H1 (cell line): ENCODE data around the gene CARM1. TPM values are rescaled to one million over a fixed set of nuclear protein-coding genes. Genes with fewer than 3 reads are reported as not detected.

Experiments used
- CTCF ChIA-PET: fragments of 300-600 bp; sonication (Branson Sonifier 250); formaldehyde crosslinking; loops from one replicate; lab custom pipeline; 2021; ENCODE audit not compliant: partially characterized antibody; lab: Charles Lee
- POLR2A ChIA-PET: fragments of 300-600 bp; sonication (Branson Sonifier 250); formaldehyde crosslinking; loops from one replicate; lab custom pipeline; 2021; ENCODE audit warnings: inconsistent platforms; ENCODE audit not compliant: partially characterized antibody; lab: Charles Lee
- DNase-seq, 2 experiments: peaks; one replicate each; pipeline versions ENCODE4 v3.0.0 to v3.0.0-alpha.2; 2010 to 2022; ENCODE audit warnings: low spot score in 2 of 2, low read depth in 1 of 2, mixed read lengths in 1 of 2
- FAIRE-seq: peaks from 2 replicates; lab custom pipeline; 2011; peaks lifted over from hg19 to GRCh38; lab: Jason Lieb, UNC
- H2AFZ ChIP-seq: 2 replicates; pipeline ENCODE4 v1.8.1; 2012; ENCODE audit warnings: low read length, inconsistent platforms
- H2AK5ac ChIP-seq: 2 replicates; pipeline ENCODE4 v1.6.1; 2013; ENCODE audit warnings: low read depth, low read length
- H2BK120ac ChIP-seq: replicated peaks from 2 replicates; pipeline ENCODE3; 2013; ENCODE audit warnings: low read depth, low read length, inconsistent platforms
- H2BK12ac ChIP-seq: 2 replicates; pipeline ENCODE4 v1.6.1; 2013; ENCODE audit warnings: low read depth, low read length
- H2BK15ac ChIP-seq: 2 replicates; pipeline ENCODE4 v1.6.1; 2013; ENCODE audit warnings: low read length
- H2BK20ac ChIP-seq: 2 replicates; pipeline ENCODE4 v1.6.1; 2013; ENCODE audit warnings: low read length
- H2BK5ac ChIP-seq: 2 replicates; pipeline ENCODE4 v1.6.1; 2013; ENCODE audit warnings: low read depth, low read length
- H3K14ac ChIP-seq: 2 replicates; pipeline ENCODE4 v1.6.1; 2013; ENCODE audit warnings: inconsistent platforms; ENCODE audit not compliant: insufficient read length
- H3K18ac ChIP-seq: 2 replicates; pipeline ENCODE4 v1.6.1; 2013; ENCODE audit warnings: low read length; ENCODE audit errors: extremely low read depth
- H3K23ac ChIP-seq: 2 replicates; pipeline ENCODE4 v1.6.1; 2013; ENCODE audit warnings: inconsistent platforms; ENCODE audit not compliant: insufficient read length
- H3K23me2 ChIP-seq: 2 replicates; pipeline ENCODE4 v1.6.1; 2013; ENCODE audit warnings: low read depth, low read length
- H3K27ac ChIP-seq: 2 replicates; pipeline ENCODE4 v1.6.1; 2011; ENCODE audit warnings: low read depth, low read length, inconsistent platforms
- H3K27me3 ChIP-seq, 4 experiments: replicated peaks in 1 of 4; 1 replicate in 1 of 4; 2 replicates in 3 of 4; pipeline versions ENCODE4 v1.6.1 to v1.8.1; 2011 to 2013; ENCODE audit warnings: low read length in 3 of 4, mild to moderate bottlenecking in 3 of 4, inconsistent platforms in 2 of 4, mixed read lengths in 2 of 4, moderate library complexity in 1 of 4; ENCODE audit not compliant: control insufficient read depth in 3 of 4, insufficient read depth in 3 of 4; ENCODE audit errors: extremely low read depth in 1 of 4
- H3K36me3 ChIP-seq, 4 experiments: 2 replicates each; pipeline versions ENCODE4 v1.6.1 to v1.8.1; 2011 to 2013; ENCODE audit warnings: mild to moderate bottlenecking in 4 of 4, low read length in 3 of 4, moderate library complexity in 2 of 4, control low read depth in 1 of 4, inconsistent platforms in 1 of 4; ENCODE audit not compliant: insufficient read depth in 4 of 4, control insufficient read depth in 2 of 4
- H3K4ac ChIP-seq: replicated peaks from 2 replicates; pipeline ENCODE3; 2013; ENCODE audit warnings: low read length, low read depth, mixed read lengths, inconsistent platforms; ENCODE audit not compliant: insufficient read length
- H3K4me1 ChIP-seq, 4 experiments: replicated peaks in 1 of 4; 1 replicate in 1 of 4; 2 replicates in 3 of 4; pipeline versions ENCODE4 v1.6.1 to v1.8.1; 2011 to 2013; ENCODE audit warnings: low read length in 3 of 4, inconsistent platforms in 2 of 4, mixed read lengths in 1 of 4; ENCODE audit not compliant: insufficient read depth in 4 of 4, control insufficient read depth in 3 of 4
- H3K4me2 ChIP-seq, 2 experiments: 2 replicates each; pipeline versions ENCODE4 v1.6.1 to v1.8.1; 2011 to 2013; ENCODE audit warnings: low read depth in 2 of 2, low read length in 2 of 2, control low read depth in 1 of 2, inconsistent platforms in 1 of 2, mild to moderate bottlenecking in 1 of 2; ENCODE audit not compliant: insufficient read depth in 1 of 2
- H3K4me3 ChIP-seq, 4 experiments: fragments of 200-600, 300-600 bp in 1 of 4; sonication (generic), shearing (Covaris generic), sonication (Bioruptor Twin) in 1 of 4; 2 replicates each; pipeline versions ENCODE4 v1.5.1 to v1.8.1; 2011 to 2016; ENCODE audit warnings: low read length in 4 of 4, low read depth in 3 of 4, control low read depth in 2 of 4, inconsistent platforms in 2 of 4, mild to moderate bottlenecking in 2 of 4, mixed read lengths in 1 of 4, moderate library complexity in 1 of 4; ENCODE audit not compliant: insufficient read depth in 2 of 4; ENCODE audit errors: extremely low read depth in 1 of 4
- H3K56ac ChIP-seq: replicated peaks from 2 replicates; pipeline ENCODE3; 2013; ENCODE audit warnings: low read depth, mild to moderate bottlenecking, mixed read lengths, low read length, inconsistent platforms; ENCODE audit not compliant: insufficient read length
- H3K79me1 ChIP-seq: 2 replicates; pipeline ENCODE4 v1.6.1; 2013; ENCODE audit warnings: low read depth, low read length, control low read depth
- H3K79me2 ChIP-seq, 2 experiments: 2 replicates each; pipeline versions ENCODE4 v1.6.1 to v1.8.1; 2012 to 2013; ENCODE audit warnings: low read length in 2 of 2, mild to moderate bottlenecking in 2 of 2, inconsistent platforms in 1 of 2; ENCODE audit not compliant: insufficient read depth in 2 of 2, control insufficient read depth in 1 of 2
- H3K9ac ChIP-seq, 4 experiments: replicated peaks in 1 of 4; 1 replicate in 1 of 4; 2 replicates in 3 of 4; pipeline versions ENCODE4 v1.6.1 to v1.8.1; 2011 to 2013; ENCODE audit warnings: low read depth in 3 of 4, low read length in 3 of 4, control low read depth in 2 of 4, mild to moderate bottlenecking in 2 of 4, moderate library complexity in 2 of 4, inconsistent platforms in 1 of 4; ENCODE audit errors: extremely low read depth in 1 of 4
- H3K9me3 ChIP-seq, 2 experiments: 2 replicates each; pipeline versions ENCODE4 v1.6.1 to v1.8.1; 2012 to 2013; ENCODE audit warnings: mild to moderate bottlenecking in 2 of 2, moderate library complexity in 2 of 2, control low read depth in 1 of 2, inconsistent platforms in 1 of 2, low read depth in 1 of 2, low read length in 1 of 2, mixed read lengths in 1 of 2; ENCODE audit not compliant: insufficient read depth in 2 of 2
- H4K20me1 ChIP-seq, 2 experiments: replicated peaks in 1 of 2; 2 replicates each; pipeline versions ENCODE3 to v1.8.1; 2011 to 2013; ENCODE audit warnings: inconsistent platforms in 2 of 2, low read length in 2 of 2, mild to moderate bottlenecking in 1 of 2; ENCODE audit not compliant: insufficient read depth in 2 of 2, control insufficient read depth in 1 of 2
- H4K5ac ChIP-seq: 2 replicates; pipeline ENCODE4 v1.6.1; 2013; ENCODE audit warnings: low read length, low read depth, mixed read lengths, inconsistent platforms; ENCODE audit not compliant: insufficient read length
- H4K8ac ChIP-seq: 2 replicates; pipeline ENCODE4 v1.8.0; 2013; ENCODE audit warnings: mild to moderate bottlenecking, moderate library complexity, low read length, inconsistent platforms; ENCODE audit not compliant: insufficient read depth; ENCODE audit errors: extremely low read depth
- H4K91ac ChIP-seq: replicated peaks from 2 replicates; pipeline ENCODE3; 2013; ENCODE audit warnings: low read length, mixed read lengths, inconsistent platforms; ENCODE audit not compliant: insufficient read length
- CBX8 ChIP-seq: fragments of 300-800, 300-1000 bp; sonication (generic); IDR thresholded peaks from 2 replicates; pipeline ENCODE4 v1.7.1; 2016; ENCODE audit warnings: low read depth, low read length, borderline replicate concordance
- CEBPB ChIP-seq: IDR thresholded peaks from 2 replicates; pipeline ENCODE4 v1.6.1; 2012; ENCODE audit warnings: low read depth, low read length
- CHD2 ChIP-seq: IDR thresholded peaks from 2 replicates; pipeline ENCODE4 v1.6.1; 2012; ENCODE audit warnings: low read length, improper control_type of control experiment
- KDM1A ChIP-seq: fragments of 200-600, 300-600 bp; sonication (generic); IDR thresholded peaks from 2 replicates; pipeline ENCODE4 v1.7.1; 2016; ENCODE audit warnings: mild to moderate bottlenecking, low read length, borderline replicate concordance
- KDM4A ChIP-seq: IDR thresholded peaks from one replicate; pipeline ENCODE4 v1.7.1; 2012; ENCODE audit warnings: low read depth, mild to moderate bottlenecking, moderate library complexity, low read length, inconsistent platforms; ENCODE audit not compliant: severe bottlenecking
- POLR2AphosphoS5 ChIP-seq: IDR thresholded peaks from 2 replicates; pipeline ENCODE4 v1.6.1; 2011; ENCODE audit warnings: low read depth, low read length
- RFX5 ChIP-seq: IDR thresholded peaks from 2 replicates; pipeline ENCODE4 v1.6.1; 2011; ENCODE audit warnings: low read depth, low read length, improper control_type of control experiment, borderline replicate concordance
- TAF1 ChIP-seq: IDR thresholded peaks from 2 replicates; pipeline ENCODE4 v1.6.1; 2011; ENCODE audit warnings: mild to moderate bottlenecking, low read depth, low read length
- TEAD4 ChIP-seq: IDR thresholded peaks from 2 replicates; pipeline ENCODE4 v1.6.1; 2012; ENCODE audit warnings: low read depth, low read length, inconsistent platforms, mixed read lengths
- ZNF274 ChIP-seq: IDR thresholded peaks from 2 replicates; pipeline ENCODE4 v1.7.0; 2012; ENCODE audit warnings: low read length, borderline replicate concordance; ENCODE audit errors: extremely low read depth
- WGBS, 2 experiments: shearing (Covaris generic) in 1 of 2; methylation state at CpG; one replicate each; pipeline versions ENCODE4 v1.1.6 to v1.1.7; 2013 to 2015; ENCODE audit warnings: low lambda C conversion rate in 2 of 2, mixed read lengths in 2 of 2, inconsistent platforms in 1 of 2, low coverage in 1 of 2, missing lambda C conversion rate in 1 of 2; ENCODE audit not compliant: insufficient replicate concordance in 2 of 2, insufficient coverage in 1 of 2, insufficient read length in 1 of 2; ENCODE audit errors: extremely low coverage in 1 of 2, missing lambda C conversion rate in 1 of 2; 5-methylcytosine and 5-hydroxymethylcytosine counted together
- polyA plus RNA-seq, 7 experiments: library from polyadenylated mRNA; depleted of rRNA in 3 of 7; stranded (reverse) in 5 of 7; unstranded in 2 of 7; fragments of >200 nt in 5 of 7; fragments of 200-250 nt in 2 of 7; gene quantifications; 1 replicate in 5 of 7; 2 replicates in 1 of 7; 4 replicates in 1 of 7; pipeline versions ENCODE4 v1.2.1 to v1.2.3, GENCODE V29; 2011 to 2013; ENCODE audit warnings: missing spikeins in 2 of 7, mixed read lengths in 2 of 7
- total RNA-seq: library from RNA; stranded (reverse); fragmentation: NEBNext Ultra II Directional; extraction: Animal tissue kit (Norgen Biotek cat#: 25700); gene quantifications from 2 replicates; pipeline ENCODE4 v1.2.1, GENCODE V29; 2021

CARM1 gene
- total and polyA plus RNA-seq, 2 of the 8 experiments (the other 6 are each of a cell fraction or from before 2014, with no cell fraction given) = 134 to 164 TPM

DNA sequence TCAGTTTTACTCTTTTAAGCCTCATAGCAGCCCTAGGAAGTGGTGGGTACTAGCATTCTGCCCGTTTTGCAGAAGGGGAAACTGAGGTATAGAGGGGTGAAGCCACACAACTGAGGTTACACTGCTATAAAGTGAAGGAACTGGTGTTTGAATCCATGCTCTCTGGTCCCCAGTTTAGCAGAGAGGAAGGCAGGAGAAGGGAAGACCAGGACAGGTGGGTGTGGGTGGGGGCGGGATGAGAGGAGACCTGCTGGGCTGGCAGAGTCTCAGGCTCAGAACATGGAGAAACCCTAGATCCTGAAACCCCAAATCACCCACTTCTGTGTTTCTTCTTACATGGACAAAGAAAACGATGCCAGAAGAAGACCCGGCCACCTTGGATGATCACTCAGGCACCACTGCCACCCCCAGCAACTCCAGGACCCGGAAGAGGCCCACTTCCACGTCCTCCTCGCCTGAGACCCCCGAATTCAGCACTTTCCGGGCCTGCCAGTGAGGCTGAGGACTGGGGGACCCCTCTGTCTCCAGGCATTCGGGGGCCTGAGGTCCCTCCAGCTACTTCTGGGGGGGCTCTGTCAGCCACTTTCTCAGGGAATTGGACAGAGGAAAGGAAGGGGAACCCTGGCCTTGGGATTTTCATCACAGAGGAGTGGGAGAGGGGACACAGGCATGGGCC lies 2.3 kb upstream of the CARM1 start:
- H2BK120ac ChIP-seq = no peak overlapping the region
- no peak overlapping the region for H2BK15ac ChIP-seq
- no peaks in the 10 kb centered on the region for H3K9me3 ChIP-seq
- H3K36me3 ChIP-seq = no peaks in the 10 kb centered on the region
- CTCF ChIA-PET = interaction anchor here (0.6 to 11.3 kb wide), 5 partner anchors 8 to 637 kb away, joined by 3 to 249 read pairs (median 13); partner anchors contain the start of gene C19orf38
- no peak overlapping the region for H3K56ac ChIP-seq
- no peak overlapping the region for H3K27ac ChIP-seq
- no peak overlapping the region for H4K8ac ChIP-seq
- no peak overlapping the region for H2BK20ac ChIP-seq
- H2BK12ac ChIP-seq = no peak overlapping the region
- DNase-seq (no peak), FAIRE-seq (no peak)
- H3K4me1 ChIP-seq = peaks cover 0 to 12% (median 2%) of the 10 kb centered on the region in 4 experiments; a peak in 4 of 7 replicates
- H3K79me2 ChIP-seq = peaks cover 0 to 20% of the 10 kb centered on the region in 2 experiments; a peak in 3 of 4 replicates
- no peak overlapping the region for H3K18ac ChIP-seq
- no peak overlapping the region for H3K4me2 ChIP-seq
- peaks cover 8% of the 10 kb centered on the region; the same call in 1 of the 2 replicates for H3K23me2 ChIP-seq
- H3K4ac ChIP-seq = no peak overlapping the region
- H2AK5ac ChIP-seq = no peak overlapping the region
- no peak overlapping the region for H3K14ac ChIP-seq
- no peak overlapping the region; the same call in 1 of the 2 replicates for H2BK5ac ChIP-seq
- POLR2A ChIA-PET = no interaction called here
- H4K5ac ChIP-seq = no peak overlapping the region
- H2AFZ ChIP-seq = no peak overlapping the region
- H3K9ac ChIP-seq = no peak overlapping the region
- H3K27me3 ChIP-seq = no peaks in the 10 kb centered on the region
- no peak overlapping the region for H3K23ac ChIP-seq
- no peaks in the 10 kb centered on the region for H4K20me1 ChIP-seq
- no peak overlapping the region for H4K91ac ChIP-seq
- no peak overlapping the region for H3K4me3 ChIP-seq
- WGBS, 2 experiments = 93% methylated on average over 8 of the region's 10 CpGs; no CpG with 5 or more reads in 1 of the 2 experiments
- no peak for TF ChIP-seq TAF1
- no peak for TF ChIP-seq POLR2AphosphoS5
- no peak for TF ChIP-seq CHD2
- TF ChIP-seq KDM1A = no peak
- TF ChIP-seq CEBPB = no peak
- no peak for TF ChIP-seq RFX5
- no peak for TF ChIP-seq TEAD4
- no peak for TF ChIP-seq KDM4A
- TF ChIP-seq ZNF274 = no peak
- no peak for TF ChIP-seq CBX8
- no peaks in the 10 kb centered on the region; the same call in 1 of the 2 replicates for H3K79me1 ChIP-seq
